ENCODE measurements around the gene SELENOM.
"Not testable (repeated sequence)": the region's sequence is repeated elsewhere in the genome, so short reads cannot be mapped to it uniquely, and the experiment has no call there.

Gene SELENOM

DNA sequence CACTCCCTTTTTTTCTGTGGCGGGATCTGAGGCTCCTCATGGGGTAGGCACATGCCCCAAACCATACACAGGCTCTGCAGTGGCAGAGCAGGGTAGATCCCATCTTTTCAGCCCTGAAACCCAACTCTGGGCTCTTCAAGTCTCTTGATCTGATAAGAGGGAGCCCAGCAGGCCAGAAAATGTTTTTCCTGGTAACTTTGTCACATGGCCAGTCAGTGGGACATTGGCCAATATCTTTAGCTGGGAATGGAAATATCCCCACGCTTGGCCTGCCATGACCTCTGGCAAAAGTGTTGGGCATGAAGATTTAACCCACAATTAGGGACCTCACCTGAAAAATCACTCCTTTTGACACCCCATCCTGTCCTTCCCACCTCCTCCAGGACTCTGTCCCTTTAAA, 23.5 kb upstream of the SELENOM start:
- DNase-seq (ENCODE audit: low read depth) = no peak

DNA sequence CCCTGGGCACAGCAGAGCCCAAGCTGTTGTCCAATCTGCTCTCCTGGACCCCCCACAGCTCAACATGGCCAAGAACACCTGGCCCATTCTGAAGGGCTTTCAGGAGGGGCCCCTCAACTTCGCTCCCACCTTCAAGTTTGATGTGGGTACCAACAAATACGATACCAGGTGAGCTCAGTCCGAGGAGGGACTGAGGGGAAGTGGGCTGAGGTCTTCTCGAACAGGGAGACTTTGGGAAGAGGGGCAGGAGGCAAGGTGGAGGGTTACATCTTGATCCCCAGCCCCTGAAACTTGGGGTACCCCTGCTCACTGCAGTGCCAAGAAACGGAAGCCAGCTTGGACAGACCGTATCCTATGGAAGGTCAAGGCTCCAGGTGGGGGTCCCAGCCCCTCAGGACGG, 20.8 kb upstream of the SELENOM start:
- DNase-seq (ENCODE audit: low read depth) = no peak

DNA sequence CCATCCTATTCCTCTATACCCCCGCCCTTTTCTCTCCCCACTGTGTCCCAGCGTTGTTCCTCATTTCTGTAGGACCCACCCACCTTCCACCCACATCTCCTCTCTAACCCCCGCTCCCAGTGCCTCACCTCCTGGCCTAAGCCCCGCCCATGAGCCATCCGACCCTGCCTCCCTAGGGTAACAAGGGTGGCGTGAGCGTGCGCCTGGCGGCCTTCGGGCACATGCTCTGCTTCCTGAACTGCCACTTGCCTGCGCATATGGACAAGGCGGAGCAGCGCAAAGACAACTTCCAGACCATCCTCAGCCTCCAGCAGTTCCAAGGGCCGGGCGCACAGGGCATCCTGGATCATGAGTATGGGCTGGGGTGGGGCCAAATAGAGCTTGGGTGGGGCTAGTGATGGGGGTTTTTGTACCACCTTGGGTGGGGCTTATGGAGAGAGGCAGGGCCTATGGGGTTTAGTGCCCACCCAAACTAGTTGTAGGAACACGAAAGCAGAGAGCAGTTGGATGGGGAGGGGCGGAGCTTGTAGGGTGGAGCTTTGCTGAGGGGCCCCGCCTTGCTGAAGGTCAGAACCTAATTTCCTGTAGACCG, 19.9 kb upstream of the SELENOM start:
- DNase-seq (ENCODE audit: low read depth) = no peak

DNA sequence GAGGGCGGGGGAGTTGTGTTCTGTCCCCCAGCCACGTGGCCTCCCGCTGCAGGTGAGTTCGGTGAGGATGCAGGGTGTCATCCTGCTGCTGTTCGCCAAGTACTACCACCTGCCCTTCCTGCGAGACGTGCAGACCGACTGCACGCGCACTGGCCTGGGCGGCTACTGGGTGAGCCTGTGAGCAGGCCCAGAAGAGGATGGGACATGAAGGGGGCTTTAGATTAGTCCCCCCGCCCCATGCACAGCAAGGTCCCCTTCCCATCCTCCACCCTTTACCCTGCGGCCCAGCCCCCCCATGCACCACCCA, 19.5 kb upstream of the SELENOM start:
- no peak for DNase-seq (ENCODE audit: low read depth)

DNA sequence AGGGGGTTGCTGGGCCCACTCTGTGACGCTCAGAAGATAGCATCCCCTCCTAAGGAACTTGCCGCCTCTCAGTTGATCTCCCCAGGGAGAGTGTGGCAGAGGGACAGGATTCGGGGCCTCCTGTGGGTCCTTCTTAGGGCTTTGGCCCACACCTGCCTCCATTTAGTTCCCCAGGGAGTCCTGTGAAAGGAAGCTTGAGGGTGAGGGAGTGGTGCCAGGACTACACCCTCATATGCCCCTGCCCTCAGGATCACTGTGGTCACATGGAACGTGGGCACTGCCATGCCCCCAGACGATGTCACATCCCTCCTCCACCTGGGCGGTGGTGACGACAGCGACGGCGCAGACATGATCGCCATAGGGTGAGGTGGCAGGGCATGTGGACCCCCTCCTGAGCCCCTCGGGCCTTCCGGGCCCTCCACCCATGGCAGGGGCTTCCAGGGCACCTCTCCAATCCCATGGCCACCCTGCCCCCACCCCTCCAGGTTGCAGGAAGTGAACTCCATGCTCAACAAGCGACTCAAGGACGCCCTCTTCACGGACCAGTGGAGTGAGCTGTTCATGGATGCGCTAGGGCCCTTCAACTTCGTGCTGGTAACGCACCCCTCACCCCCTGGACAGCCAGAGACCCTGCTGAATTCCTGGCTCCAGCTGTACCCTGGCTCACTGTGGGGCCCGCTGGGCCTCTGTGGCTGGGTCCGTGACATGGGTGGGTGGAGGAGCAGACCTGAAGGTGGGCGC, 18.9 kb upstream of the SELENOM start:
- no peak for DNase-seq (ENCODE audit: low read depth)

DNA sequence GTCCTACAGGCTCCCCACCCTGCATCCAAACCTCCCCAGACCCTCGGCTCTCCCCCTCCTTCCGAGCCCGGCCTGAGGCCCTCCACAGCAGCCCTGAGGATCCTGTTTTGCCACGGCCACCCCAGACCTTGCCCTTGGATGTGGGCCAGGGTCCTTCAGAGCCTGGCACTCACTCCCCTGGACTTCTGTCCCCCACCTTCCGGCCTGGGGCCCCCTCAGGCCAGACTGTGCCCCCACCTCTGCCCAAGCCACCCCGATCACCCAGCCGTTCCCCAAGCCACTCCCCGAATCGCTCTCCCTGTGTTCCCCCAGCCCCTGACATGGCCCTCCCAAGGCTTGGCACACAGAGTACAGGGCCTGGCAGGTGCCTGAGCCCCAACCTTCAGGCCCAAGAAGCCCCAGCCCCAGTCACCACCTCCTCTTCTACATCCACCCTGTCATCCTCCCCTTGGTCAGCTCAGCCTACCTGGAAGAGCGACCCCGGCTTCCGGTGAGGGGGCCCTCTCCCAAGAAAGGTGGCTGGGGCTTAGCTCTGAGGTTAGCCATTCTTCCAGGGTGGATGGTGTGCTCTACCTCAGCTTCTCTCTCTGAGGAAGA, 18.3 kb upstream of the SELENOM start:
- DNase-seq (ENCODE audit: low read depth) = no peak

DNA sequence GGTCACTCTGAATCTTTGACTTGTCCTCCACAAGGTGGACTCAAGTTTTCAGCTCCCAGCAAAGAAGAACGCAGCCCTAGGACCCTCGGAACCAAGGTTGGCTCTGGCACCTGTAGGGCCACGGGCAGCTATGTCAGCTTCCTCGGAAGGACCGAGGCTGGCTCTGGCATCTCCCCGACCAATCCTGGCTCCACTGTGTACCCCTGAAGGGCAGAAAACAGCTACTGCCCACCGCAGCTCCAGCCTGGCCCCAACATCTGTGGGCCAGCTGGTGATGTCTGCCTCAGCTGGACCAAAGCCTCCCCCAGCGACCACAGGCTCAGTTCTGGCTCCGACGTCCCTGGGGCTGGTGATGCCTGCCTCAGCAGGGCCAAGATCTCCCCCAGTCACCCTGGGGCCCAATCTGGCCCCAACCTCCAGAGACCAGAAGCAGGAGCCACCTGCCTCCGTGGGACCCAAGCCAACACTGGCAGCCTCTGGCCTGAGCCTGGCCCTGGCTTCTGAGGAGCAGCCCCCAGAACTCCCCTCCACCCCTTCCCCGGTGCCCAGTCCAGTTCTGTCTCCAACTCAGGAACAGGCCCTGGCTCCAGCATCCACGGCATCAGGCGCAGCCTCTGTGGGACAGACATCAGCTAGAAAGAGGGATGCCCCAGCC, 17.6 kb upstream of the SELENOM start:
- DNase-seq (ENCODE audit: low read depth) = no peak

DNA sequence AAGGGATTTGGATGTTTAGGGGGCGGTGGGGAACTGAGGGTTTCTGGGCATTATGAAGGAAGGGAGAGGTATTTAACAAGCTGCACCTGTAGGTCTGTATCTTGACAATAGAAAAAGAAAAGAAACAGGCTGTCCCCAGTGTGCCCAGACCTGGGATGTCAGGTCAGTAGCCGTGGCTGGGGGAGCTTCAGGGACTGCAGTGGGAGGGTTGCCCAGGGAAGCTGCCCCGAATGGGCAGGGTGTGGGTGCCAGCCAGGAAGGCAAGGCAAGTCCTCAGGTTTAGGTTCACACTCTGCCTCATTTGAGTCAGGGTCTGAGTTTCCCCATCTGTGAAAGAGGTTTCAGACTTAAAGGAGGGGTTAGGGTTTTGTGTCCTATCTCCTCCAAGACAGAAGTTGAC, 16.9 kb upstream of the SELENOM start:
- no peak for DNase-seq (ENCODE audit: low read depth)

DNA sequence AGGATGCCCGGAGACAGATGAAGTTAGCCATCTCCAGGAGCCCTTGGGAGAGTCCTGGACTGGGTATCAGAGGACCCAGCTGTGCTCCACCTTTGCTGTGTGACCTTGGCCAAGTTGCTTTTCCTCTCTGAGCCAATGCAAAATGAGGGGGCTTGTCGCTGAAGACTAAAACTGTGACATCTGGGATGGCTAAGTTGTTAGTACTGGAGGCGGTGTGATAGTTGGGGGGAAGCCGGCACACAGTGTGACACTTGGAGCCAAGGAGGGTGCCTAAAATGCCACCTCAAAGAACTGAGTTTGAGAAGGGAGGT, 15.9 kb upstream of the SELENOM start:
- no peak for DNase-seq (ENCODE audit: low read depth)

DNA sequence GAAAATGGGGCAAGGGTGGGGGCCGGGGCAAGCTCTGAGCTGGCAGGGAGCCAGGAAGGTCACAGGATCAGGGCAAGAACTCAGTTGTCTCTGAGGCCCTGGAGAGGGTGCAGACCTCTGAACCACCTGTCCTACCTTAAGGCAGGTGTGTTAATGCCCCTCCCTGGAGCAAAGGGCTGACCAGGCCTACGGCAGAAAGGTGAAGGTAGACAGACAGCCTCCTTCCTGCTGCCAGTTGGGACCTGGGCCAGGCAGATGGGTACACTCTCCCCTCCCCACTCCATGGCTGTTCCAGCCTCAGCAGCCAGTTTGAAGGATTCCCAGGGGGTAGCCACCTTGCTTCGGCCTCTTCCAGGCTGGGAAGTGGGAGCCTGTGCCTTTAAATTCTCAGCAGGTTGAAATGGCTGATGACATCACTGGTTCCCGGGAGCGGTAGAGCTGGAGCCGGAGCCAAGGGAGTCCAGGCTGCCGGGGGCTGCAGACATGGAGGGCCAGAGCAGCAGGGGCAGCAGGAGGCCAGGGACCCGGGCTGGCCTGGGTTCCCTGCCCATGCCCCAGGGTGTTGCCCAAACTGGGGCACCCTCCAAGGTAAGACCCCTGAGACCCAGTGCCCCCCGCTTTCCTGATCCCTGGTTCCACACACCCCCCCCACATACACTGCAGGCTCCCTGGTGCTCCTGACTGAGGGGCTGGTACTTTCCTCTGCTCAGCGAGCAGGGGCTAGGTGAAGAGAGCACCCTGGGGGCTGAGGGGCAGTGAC, 15.3 kb upstream of the SELENOM start, which contains the start of gene INPP5J:
TSS of gene INPP5J (plus strand) at position 435 of the 760 bp plus-strand sequence. CDS start at position 484, 49 bp downstream.
- no peak for DNase-seq (ENCODE audit: low read depth)

DNA sequence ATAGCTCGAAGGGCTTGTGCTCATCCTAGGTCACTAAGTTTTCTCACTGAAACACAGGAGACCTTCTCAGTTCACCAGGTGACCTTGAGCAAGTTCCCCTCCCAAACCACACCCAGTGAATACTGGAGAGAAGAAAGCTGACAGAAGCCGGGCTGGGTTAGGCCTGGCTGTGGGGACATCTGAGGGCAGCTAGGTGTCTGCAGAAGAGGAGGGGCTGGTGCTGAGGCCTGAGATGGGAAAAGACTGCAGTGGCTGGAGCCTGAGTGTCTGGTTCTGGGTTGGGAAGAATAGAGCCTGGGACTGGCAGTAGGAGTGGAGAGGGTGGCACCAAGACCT, 14.8 kb upstream of the SELENOM start:
- DNase-seq (ENCODE audit: low read depth) = no peak

DNA sequence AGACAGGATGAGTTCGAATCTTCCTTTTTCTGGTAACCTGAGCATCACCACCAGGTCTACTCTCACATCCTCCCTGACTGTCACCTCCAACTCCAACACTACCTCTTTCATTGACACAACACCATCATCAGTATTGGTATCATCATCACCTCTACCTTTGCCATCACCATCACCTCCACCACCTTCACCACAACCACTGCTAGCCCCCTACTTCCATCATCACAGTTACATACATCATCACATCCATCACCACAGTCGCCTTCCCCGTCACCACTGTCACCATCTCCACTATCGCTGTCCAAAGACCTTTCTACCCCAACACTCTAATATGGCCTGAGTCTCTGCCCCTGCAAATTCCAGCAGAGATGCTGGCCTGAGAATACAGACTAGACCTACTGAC, 14.0 kb upstream of the SELENOM start:
- no peak for DNase-seq (ENCODE audit: low read depth)

DNA sequence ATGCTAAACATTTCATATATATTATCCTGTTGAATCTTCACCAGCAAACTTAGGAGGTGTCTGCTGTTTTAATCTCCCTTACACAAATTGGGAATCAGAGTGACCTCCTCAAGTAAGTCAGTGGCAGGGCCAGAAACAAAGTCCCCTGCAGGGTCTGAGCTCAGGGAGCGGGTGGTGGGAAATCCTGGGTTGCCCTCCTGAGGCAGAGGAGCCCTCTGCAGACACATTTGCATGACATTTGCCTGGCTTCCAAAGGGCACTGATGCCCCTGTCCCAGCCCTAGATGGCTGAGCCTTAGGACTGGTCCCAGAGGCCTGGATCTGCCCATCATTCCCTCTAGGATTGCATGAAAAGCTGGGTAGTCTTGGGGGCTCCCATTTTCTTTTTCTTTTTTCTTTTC, 13.3 kb upstream of the SELENOM start:
- no peak for DNase-seq (ENCODE audit: low read depth)

DNA sequence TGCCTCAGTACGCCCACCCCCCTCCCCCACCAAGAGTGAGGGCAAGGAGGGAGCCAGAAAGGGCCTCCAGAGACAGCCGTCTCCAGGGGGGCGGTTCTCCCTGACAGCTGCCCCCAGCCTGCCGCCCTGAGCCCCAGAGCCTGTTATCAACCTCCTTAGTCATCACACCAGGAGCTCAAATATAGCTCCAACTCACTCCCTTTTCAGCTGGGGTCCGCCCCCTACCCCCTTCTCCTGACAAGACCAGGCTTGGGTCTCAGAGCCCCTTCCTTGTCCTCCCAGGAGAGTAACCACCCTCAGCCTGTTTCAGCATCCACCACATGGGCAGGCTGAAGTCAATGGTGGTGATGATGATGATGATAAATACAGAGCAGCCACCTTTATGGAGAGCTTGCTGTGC, 12.9 kb upstream of the SELENOM start:
- DNase-seq (ENCODE audit: low read depth) = no peak

DNA sequence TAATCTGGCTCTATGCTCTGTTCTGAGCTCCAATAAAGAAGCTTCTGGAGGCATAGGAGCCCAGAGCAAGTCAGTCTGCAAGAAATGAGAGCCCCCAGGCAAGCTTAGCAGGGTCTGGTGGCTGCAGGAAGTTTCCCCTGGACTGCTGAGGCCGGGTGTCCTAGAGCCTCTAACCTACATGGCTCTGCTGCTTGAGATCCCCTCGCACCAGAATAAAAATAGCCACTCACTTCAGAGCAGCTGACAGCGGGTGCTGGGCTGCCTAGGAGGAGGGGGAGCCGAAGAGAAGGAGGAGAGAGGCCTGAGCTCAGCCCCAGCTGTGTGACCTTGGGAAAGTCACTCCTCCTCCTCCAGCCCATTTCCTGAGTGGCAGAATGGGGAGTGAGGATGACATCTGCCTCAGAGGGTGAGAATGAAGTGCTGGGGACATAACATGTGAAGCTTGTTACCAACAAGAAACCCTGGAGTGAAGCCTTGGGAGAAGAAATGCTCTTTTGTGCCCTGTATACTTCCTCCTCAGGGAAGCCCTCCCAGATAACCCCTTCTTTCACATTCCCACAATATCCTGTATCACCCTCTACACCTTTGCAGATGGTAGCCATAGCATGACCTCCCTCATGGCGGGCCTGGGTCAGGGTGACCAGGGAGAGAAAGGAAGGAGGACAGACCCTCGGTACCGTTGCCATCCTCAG, 11.8 kb upstream of the SELENOM start:
- no peak for DNase-seq (ENCODE audit: low read depth)

DNA sequence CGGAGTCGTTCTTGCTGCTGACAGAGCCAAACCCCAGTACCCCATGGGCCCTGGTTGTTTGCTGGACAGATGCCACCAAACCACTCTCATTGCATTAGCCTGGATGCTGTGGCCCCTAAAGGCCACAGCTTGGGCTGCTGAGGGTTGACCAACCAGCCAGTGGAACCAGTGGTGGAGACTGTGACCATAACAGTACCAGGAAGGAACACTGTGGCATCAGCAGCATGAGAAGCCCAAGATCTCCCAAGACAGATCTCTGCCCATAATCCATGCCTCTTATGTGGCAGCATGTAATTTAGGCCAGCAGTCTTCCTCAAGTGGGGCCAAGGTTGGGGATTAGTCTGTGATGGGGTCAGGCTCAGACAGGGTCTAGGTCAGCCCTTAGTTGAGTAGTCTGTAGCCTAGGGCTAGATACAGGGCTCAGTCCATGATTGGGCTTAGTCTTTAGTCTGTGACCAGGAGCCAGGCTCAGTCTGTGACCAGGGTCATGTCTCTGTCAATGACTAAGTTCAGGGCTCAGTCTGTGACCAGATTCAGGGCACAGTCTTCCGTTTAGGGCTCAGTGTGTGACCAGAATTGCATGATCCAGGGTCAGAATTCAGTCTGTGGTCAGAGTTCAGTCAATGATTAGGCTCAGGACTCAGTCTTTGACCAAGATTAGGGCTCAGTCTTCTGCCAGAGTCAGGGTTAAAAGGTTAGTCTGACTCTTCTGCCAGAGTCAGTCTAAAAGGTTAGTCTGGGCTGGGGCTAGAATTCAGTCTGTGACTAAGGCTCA, 10.9 kb upstream of the SELENOM start:
- no peak for DNase-seq (ENCODE audit: low read depth)

DNA sequence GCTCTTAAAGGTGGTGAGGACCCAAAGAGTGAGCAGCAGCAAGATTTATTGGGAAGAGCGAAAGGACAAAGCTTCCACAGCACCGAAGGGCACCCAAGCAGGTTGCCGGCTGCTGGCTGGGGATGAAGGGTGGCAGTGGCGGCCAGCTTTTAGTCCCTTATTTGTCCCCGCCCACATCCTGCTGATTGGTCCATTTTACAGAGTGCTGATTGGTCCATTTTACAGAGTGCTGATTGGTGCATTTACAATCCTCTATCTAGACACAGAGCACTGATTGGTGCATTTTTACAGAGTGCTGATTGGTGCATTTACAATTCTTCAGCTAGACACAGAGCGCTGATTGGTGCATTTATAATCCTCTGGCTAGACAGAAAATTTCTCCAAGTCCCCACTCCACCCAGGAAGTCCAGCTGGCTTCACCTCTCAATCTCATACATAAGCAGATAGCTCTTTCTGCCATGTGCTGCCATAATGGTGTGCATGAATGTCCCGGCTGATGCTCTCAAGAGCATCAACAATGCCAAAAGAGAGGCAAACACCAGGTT, 5.3 kb upstream of the SELENOM start:
- not testable (repeated sequence) for DNase-seq (ENCODE audit: low read depth)

DNA sequence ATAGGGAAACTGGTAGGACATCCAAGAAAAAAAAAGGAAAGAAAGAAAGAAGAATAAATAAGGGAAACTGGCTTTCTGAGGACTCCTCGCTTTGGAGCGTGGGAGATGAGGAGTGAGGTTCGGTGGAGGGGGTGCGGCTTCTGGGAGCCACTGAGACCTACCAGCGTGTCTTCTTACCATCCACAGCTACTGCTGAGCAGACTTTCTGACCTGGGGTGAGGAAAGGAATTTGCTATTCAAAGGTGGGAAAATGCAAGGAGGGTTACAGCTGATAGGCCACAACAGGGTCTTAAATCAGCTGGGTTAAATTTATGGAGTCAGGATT, 488 bp upstream of the SELENOM start:
- no peak for DNase-seq (ENCODE audit: low read depth)

DNA sequence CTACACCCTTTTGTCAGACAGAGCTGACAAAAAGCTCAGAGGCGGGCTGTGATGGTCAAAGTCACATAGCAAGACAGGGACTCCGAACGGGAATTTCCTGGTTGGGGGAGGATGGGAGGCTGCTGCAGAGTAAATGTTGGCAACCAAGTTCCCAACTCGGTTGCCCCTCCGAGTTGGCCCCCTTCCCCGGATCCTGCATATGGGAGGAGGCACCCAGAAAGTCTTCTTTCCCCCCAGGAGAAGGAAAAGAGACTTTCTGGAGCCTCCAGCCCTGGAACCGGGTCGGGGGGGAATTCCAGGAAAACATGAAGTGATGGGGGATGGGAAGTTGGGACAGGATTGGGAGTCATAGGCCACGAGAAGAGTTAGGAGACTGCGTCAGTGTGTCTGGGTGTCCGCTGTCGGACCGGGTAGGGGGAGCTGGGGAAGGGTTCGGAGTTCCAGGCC, 614 bp downstream of the SELENOM start:
- DNase-seq (ENCODE audit: low read depth) = no peak

DNA sequence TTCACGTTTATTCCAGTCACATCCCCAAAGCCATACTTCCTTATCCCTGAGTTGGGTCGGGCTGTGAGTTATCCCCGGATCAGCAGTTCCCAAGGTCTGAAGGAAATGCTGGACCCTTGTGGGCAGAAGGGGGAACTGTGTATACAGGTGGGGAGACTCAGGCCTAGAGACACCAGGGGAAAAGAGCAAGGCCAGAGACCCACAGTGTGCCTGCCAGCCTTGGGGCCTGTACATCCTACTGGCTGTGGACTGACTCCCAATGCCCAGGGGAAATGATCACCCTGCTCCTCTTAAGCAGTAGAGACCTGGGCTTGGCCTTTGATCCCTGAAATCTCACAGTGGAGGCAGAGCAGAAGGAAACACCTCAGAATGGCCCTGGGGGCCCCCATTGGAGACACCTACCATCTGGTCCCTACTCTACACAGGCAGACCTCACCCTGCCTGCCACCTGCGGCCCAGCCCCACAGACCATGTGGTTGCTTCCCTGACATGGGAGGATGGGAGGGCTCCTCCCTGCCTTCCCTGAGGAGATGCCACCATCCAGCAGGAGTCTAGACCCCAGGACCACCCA, 1.3 kb downstream of the SELENOM start:
- no peak for DNase-seq (ENCODE audit: low read depth)

Data from CMK (cell line).